Upper lobe of left lung (tissue), 6 donors: ENCODE results near the gene MORN2. TPM values are rescaled to one million over a fixed set of nuclear protein-coding genes. Genes with fewer than 3 reads are reported as not detected.

Source experiments
- ATAC-seq, 2 donors: fragments of 200-7000 bp; cut with Tn5 transposase; one replicate each; pipeline ENCODE4 v1.9.1; 2022; ENCODE audit warnings: mild to moderate bottlenecking in 2 of 2, moderate library complexity in 2 of 2; ENCODE audit not compliant: low FRiP score in 2 of 2
- DNase-seq, 2 donors: peaks; one replicate each; pipeline ENCODE4 v3.0.0-alpha.2; 2019 to 2020
- H3K27ac ChIP-seq, 4 donors: fragments of 200-600 bp; sonication (generic); one replicate each; pipeline ENCODE4 v1.5.1; 2016 to 2019
- H3K27me3 ChIP-seq, 4 donors: fragments of 200-600 bp; sonication (generic); one replicate each; pipeline ENCODE4 v1.5.1; 2017 to 2019
- H3K36me3 ChIP-seq, 4 donors: fragments of 200-600 bp; sonication (generic); one replicate each; pipeline ENCODE4 v1.5.1; 2016 to 2019
- H3K4me1 ChIP-seq, 4 donors: fragments of 200-600 bp; sonication (generic); one replicate each; pipeline ENCODE4 v1.5.1; 2018 to 2019
- H3K4me3 ChIP-seq, 4 donors: fragments of 200-600 bp; sonication (generic); one replicate each; pipeline ENCODE4 v1.5.1; 2017 to 2019; ENCODE audit warnings: mild to moderate bottlenecking in 2 of 4, moderate library complexity in 1 of 4
- H3K9me3 ChIP-seq, 4 donors: fragments of 200-600 bp; sonication (generic); one replicate each; pipeline ENCODE4 v1.5.1; 2018 to 2019
- EP300 ChIP-seq, 4 donors: sonication (generic); formaldehyde crosslinking; IDR thresholded peaks; one replicate each; pipeline ENCODE4 v1.5.1; 2017; ENCODE audit warnings: antibody characterized with exemption in 4 of 4, control low read depth in 2 of 4
- POLR2A ChIP-seq, 4 donors: fragments of 450-650 bp; IDR thresholded peaks; one replicate each; pipeline ENCODE4 v1.5.1; 2016 to 2017; ENCODE audit warnings: antibody characterized with exemption in 4 of 4, mild to moderate bottlenecking in 2 of 4
- POLR2AphosphoS5 ChIP-seq, 2 donors: sonication (generic); formaldehyde crosslinking; IDR thresholded peaks; one replicate each; pipeline ENCODE4 v1.5.1; 2017; ENCODE audit warnings: antibody characterized with exemption in 2 of 2
- WGBS, 2 donors: methylation state at CpG; one replicate each; pipeline ENCODE4 v1.1.5; 2017 to 2018; 5-methylcytosine and 5-hydroxymethylcytosine counted together
- total RNA-seq, 6 donors: library from RNA; depleted of rRNA in 4 of 6; stranded (reverse); fragments of >200 nt in 4 of 6; gene quantifications; one replicate each; pipeline versions ENCODE4 v1.1.0 to v1.2.1, GENCODE V29; 2016 to 2021
- TF ChIP-seq, protein P1 (sequence below), 6 experiments: fragments of 450-650 bp in 4 of 6; fragments of 200-600 bp in 2 of 6; sonication (generic) in 2 of 6; IDR thresholded peaks; one replicate each; pipeline ENCODE4 v1.5.1; 2016 to 2019; ENCODE audit warnings: antibody characterized with exemption in 6 of 6
- donor health status: DM: no; HTN: no; CAD: no; lungs with moderate emphysema.
- donor health status: DM: no; HTN: yes; CAD: no; lungs with severe emphysema.

Gene MORN2
- total RNA-seq, 6 donors from 2014 or later = 6.3 to 36.0 (median 12.1) TPM

DNA sequence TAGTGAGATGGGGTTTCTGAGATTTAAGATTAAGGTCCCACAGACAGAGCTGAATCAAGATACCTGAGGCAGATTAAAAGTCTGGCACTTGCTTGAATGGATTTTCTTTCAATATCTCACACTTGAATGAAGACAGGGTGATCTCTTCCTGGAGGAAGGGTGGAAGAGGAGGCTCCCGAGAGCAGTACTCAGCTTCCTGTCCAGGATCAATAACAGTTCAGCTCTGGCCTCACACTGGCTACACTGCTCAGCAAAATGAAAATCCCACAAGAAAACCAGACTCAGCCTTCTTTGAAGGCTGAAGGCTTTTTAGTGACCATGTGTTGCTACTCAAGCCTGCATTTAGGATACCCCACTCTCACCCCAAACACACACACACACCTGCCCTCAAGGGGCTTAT, 24.9 kb downstream of the MORN2 start:
- 58 to 64% methylated on average over 1 of the region's 1 CpG for WGBS, 2 donors
- Histone ChIP-seq H3K4me1 (no peaks in the 10 kb centered on the region), H3K36me3 (no peaks in the 10 kb centered on the region), H3K27ac (no peak overlapping the region), H3K9me3 (no peaks in the 10 kb centered on the region), H3K4me3 (no peak overlapping the region), H3K27me3 (no peaks in the 10 kb centered on the region)
- ATAC-seq = no peak
- TF ChIP-seq EP300 (IDR thresholded peaks at IDR 0.05) (no peak), POLR2A (IDR thresholded peaks at IDR 0.05) (no peak), POLR2AphosphoS5 (IDR thresholded peaks at IDR 0.05) (no peak)
- TF ChIP-seq, protein P1, sequence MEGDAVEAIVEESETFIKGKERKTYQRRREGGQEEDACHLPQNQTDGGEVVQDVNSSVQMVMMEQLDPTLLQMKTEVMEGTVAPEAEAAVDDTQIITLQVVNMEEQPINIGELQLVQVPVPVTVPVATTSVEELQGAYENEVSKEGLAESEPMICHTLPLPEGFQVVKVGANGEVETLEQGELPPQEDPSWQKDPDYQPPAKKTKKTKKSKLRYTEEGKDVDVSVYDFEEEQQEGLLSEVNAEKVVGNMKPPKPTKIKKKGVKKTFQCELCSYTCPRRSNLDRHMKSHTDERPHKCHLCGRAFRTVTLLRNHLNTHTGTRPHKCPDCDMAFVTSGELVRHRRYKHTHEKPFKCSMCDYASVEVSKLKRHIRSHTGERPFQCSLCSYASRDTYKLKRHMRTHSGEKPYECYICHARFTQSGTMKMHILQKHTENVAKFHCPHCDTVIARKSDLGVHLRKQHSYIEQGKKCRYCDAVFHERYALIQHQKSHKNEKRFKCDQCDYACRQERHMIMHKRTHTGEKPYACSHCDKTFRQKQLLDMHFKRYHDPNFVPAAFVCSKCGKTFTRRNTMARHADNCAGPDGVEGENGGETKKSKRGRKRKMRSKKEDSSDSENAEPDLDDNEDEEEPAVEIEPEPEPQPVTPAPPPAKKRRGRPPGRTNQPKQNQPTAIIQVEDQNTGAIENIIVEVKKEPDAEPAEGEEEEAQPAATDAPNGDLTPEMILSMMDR (IDR thresholded peaks at IDR 0.05) = no peak
- DNase-seq = no peak

DNA sequence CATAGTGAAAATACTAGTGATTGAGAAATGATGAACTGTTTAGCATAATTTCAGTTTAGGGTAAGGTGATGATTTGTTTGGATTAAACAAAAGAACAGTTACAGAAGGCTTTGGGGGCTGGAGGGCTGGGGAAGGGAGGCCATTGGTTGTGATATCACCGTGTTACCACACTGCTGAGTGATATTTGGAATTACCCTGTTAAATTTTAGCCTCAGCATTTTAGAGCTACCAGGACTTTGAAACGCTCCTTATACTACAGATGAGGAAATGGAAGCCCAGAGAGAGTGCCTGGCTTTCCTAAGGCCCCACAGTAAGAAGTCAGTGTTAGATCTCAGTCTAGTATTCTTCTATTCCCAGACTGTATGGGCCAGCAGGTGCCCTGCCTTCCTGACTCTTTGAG, 29.5 kb downstream of the MORN2 start:
- no peak for ATAC-seq
- no peaks in the 10 kb centered on the region for H3K4me1 ChIP-seq
- WGBS, 2 donors = 89 to 94% methylated on average over 2 of the region's 2 CpGs
- no peak for DNase-seq
- no peaks in the 10 kb centered on the region for H3K36me3 ChIP-seq
- no peak overlapping the region for H3K27ac ChIP-seq
- TF ChIP-seq EP300 (IDR thresholded peaks at IDR 0.05) = no peak
- no peak for TF ChIP-seq POLR2AphosphoS5 (IDR thresholded peaks at IDR 0.05)
- TF ChIP-seq POLR2A (IDR thresholded peaks at IDR 0.05) = no peak
- TF ChIP-seq, protein P1 (IDR thresholded peaks at IDR 0.05) = no peak
- H3K9me3 ChIP-seq = no peaks in the 10 kb centered on the region
- no peak overlapping the region for H3K4me3 ChIP-seq
- H3K27me3 ChIP-seq = no peaks in the 10 kb centered on the region

DNA sequence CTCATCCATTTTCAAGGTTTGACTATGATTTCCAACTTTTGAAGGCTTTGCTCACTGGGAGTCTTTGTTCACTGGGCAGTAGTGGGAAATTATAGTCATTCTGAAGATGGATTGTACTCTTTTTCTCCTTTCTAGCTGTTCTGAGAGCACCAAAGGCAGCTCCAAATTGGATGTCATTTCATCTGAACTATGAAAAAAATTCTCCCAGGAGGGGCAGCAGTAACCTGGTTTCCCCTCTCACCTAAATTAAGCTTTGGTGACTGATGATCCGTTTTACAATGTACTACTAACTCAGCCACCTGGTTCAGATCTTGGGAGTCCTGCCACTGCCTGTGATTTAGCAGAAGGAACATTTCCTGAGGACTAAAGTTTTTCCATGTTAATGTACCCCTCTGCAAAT, 31.5 kb downstream of the MORN2 start:
- ATAC-seq = no peak

DNA sequence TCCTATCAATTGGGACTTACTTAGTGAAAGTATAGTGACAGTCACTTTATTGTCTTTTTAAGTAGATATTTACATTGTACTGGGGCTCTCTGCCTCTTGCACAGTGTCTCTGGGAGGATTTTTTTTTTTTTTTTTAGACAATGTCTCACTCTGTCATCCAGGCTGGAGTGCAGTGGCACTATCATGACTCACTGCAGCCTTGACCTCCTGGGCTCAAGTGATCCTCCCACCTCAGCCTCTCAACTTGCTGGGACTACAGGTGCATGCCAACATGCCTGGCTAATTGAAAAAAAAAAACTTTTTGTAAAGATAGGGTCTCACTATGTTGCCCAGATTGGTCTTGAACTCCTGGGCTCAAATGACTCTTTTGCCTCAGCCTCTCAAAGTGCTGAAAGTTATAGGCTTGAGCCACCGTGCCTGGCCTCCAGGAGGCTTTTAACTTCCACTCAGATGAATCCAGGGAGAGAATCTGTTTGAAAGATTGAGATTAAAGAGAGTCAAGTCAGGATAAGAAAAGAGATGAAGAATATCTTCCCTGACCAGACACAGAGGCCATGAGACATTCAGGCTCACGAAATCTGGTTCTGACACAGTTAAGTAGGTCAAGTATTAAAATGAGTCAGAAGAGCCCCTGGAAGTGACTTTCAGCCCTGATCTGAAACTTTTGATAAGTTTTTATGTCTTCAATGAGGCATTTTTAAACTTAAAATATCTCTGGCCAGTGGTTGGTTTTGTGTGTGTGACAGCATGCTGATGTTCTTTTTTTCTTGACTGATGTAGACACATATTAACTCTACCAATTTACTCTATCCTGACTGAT, 32.2 kb downstream of the MORN2 start:
- Histone ChIP-seq H3K27me3 (no peaks in the 10 kb centered on the region), H3K36me3 (no peaks in the 10 kb centered on the region), H3K9me3 (no peaks in the 10 kb centered on the region), H3K4me3 (no peak overlapping the region), H3K27ac (no peak overlapping the region), H3K4me1 (no peaks in the 10 kb centered on the region)
- DNase-seq (no peak), ATAC-seq (no peak)
- WGBS, 2 donors = 83 to 84% methylated on average over 2 of the region's 2 CpGs
- TF ChIP-seq, protein P1 (IDR thresholded peaks at IDR 0.05) = no peak
- no peak for TF ChIP-seq EP300 (IDR thresholded peaks at IDR 0.05)
- TF ChIP-seq POLR2A (IDR thresholded peaks at IDR 0.05) = no peak
- no peak for TF ChIP-seq POLR2AphosphoS5 (IDR thresholded peaks at IDR 0.05)

More for the DNA sequence above, 31.5 kb downstream of the MORN2 start:
- H3K9me3 ChIP-seq = no peaks in the 10 kb centered on the region
- no peak for TF ChIP-seq POLR2AphosphoS5 (IDR thresholded peaks at IDR 0.05)
- no peak for DNase-seq
- no peak overlapping the region for H3K27ac ChIP-seq
- H3K4me1 ChIP-seq = no peaks in the 10 kb centered on the region
- no peaks in the 10 kb centered on the region for H3K36me3 ChIP-seq
- no peak overlapping the region for H3K4me3 ChIP-seq
- H3K27me3 ChIP-seq = no peaks in the 10 kb centered on the region
- WGBS, 2 donors = 76 to 87% methylated on average over 1 of the region's 1 CpG

DNA sequence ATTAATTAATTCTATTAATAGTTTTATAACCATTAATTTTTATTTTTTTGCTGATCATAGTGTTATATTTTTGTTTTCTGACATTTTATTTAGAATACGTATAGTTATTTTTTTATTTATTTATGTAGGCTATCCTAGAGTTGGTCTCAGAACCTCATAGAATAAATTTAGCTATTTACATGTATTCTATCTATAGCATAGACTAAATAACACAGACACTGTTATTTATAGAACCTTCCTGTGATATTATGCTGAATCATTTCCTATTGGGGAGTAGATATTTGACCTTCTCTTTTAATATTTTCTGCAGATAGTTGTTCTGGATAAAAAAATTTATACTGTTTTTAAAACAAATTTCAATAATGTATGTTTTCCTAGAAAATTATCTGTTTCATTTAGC, 34.1 kb downstream of the MORN2 start:
- ATAC-seq = no peak
- WGBS, 2 donors = 91 to 93% methylated on average over 1 of the region's 1 CpG

More for the DNA sequence above, 34.1 kb downstream of the MORN2 start:
- H3K36me3 ChIP-seq = no peaks in the 10 kb centered on the region
- no peaks in the 10 kb centered on the region for H3K27me3 ChIP-seq
- no peak overlapping the region for H3K4me3 ChIP-seq
- H3K27ac ChIP-seq = no peak overlapping the region
- H3K9me3 ChIP-seq = no peaks in the 10 kb centered on the region
- DNase-seq = no peak
- TF ChIP-seq, protein P1 (IDR thresholded peaks at IDR 0.05) = no peak
- TF ChIP-seq EP300 (IDR thresholded peaks at IDR 0.05) (no peak), POLR2AphosphoS5 (IDR thresholded peaks at IDR 0.05) (no peak), POLR2A (IDR thresholded peaks at IDR 0.05) (no peak)
- H3K4me1 ChIP-seq = no peaks in the 10 kb centered on the region
